ENCODE measurements around the gene TNFRSF25. TPM values are rescaled to one million over a fixed set of nuclear protein-coding genes. Genes with fewer than 3 reads are reported as not detected.
A peak's percentile ranks its signal among the peaks of the same experiment; 100 is the strongest.
"Not testable (repeated sequence)": the region's sequence is repeated elsewhere in the genome, so short reads cannot be mapped to it uniquely, and the experiment has no call there.

The TNFRSF25 gene
- total RNA-seq, 1 experiment from 2014 or later: 1.2 TPM

GRCh38 chr1:6504887-6505286, 38.9 kb upstream of the TNFRSF25 start:
- no peak for DNase-seq (ENCODE audit: low read depth, low spot score)
- in situ Hi-C loops (cut with HindIII; ENCODE audit: low pct_unique_long_range_greater_than_20kb, low sequenced_read_pairs): no loop called here

DNA sequence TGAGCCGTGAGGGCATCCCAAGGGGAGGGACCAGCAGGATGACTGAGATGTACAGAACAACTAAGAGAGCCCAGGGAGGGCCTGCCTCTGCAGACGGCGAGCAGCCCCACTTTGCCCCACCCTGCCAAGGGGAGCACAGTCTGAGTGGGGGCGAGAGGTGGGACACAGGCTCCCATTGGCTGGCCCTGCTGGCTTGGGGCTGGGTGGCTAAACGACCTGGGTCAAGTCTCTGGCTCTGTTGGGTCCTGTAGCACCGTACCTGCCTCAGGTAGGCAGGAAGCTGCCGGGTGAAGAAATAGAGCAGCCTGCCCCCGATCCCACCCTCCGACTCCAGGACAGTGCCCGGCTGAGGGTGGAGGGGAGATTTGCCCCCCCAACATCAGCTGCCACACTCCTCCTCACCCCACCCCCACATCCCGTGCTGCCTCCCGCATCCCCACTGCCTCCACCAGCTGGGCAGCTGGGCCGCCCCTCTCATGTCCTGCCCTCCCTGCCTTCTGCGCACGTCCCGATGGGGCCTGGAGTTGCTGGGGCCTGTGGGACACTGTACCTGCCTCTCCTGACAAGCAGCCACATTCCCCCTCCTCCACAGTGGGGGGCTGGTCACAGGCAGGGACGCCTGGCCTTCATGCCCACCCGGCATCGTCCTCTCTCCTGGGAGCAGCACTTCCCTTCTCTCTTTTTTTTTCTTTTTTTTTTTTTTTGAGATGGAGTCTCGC, 38.1 kb upstream of the TNFRSF25 start:
- in situ Hi-C loops (cut with HindIII; ENCODE audit: low pct_unique_long_range_greater_than_20kb, low sequenced_read_pairs): no loop called here
- DNase-seq (ENCODE audit: low read depth, low spot score): no peak

DNA sequence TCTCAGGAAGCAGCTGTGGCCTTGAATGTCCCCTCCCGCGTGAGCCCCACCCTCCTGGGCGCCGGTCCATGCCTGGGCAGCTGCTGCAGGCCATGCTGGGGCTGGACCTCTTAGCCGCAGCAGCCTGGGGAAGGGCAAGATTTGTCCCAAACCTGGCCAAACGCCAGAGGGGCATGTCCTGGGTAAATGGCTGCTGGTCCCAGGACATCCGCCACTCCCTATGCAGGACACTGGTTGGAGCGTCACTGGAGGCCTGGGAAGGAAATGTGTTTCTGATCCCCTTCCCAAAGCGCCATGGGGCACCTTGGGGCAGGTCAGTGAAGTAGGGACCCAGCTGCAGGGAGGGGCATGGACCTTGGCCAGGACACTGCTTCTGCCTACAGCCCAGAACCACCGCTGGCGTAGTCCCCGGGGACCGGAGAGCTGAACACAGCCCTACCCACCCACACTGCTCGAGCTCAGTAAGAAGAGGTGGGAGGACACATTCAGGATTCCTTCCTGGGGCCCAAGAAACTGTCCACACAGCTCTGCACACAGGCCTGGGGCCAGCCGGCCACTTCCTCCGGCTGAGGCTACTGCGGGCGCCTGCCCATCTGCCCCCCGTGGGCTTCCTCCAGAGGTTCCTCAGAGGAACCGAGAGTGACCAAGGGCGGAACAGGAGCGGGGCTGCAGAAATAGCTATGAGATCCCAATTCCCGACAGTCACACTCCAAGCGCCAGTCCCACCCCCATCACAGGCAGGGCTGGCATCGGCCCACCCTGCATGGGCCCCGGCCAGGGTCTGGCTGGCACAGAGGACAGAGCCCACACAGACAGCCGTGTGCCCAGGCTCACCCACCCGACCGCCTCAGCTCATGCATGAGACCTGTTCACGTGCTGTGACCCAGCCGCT, 36.3 kb upstream of the TNFRSF25 start:
- no peak for DNase-seq (ENCODE audit: low read depth, low spot score)
- in situ Hi-C loops (cut with HindIII; ENCODE audit: low pct_unique_long_range_greater_than_20kb, low sequenced_read_pairs): no loop called here

DNA sequence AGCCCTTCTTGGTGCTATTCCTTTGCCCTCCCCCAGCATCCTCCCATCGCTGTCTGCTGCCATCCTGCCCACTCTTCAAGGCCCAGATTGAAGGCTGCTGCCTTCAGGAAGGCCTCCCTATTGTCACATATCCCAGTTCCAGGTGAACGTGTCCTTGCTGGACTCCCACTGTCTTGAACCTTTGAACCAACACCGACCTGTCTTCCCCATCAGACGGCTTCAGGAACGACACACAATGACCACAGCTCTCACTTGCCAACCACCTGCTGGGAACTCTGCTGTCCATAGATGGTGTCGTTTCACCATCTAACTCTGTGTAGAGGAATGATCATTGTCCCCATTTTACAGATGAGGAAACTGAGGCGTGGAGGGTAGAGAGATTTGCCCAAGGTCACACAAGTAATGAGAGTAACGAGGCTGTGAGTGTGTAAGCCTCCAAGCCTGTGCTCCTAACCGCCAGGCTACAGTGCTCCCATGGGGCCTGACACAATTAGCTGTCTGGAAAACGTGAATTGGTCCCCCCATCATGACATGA, 35.4 kb upstream of the TNFRSF25 start:
- in situ Hi-C loops (cut with HindIII; ENCODE audit: low pct_unique_long_range_greater_than_20kb, low sequenced_read_pairs): no loop called here
- DNase-seq (ENCODE audit: low read depth, low spot score): no peak

DNA sequence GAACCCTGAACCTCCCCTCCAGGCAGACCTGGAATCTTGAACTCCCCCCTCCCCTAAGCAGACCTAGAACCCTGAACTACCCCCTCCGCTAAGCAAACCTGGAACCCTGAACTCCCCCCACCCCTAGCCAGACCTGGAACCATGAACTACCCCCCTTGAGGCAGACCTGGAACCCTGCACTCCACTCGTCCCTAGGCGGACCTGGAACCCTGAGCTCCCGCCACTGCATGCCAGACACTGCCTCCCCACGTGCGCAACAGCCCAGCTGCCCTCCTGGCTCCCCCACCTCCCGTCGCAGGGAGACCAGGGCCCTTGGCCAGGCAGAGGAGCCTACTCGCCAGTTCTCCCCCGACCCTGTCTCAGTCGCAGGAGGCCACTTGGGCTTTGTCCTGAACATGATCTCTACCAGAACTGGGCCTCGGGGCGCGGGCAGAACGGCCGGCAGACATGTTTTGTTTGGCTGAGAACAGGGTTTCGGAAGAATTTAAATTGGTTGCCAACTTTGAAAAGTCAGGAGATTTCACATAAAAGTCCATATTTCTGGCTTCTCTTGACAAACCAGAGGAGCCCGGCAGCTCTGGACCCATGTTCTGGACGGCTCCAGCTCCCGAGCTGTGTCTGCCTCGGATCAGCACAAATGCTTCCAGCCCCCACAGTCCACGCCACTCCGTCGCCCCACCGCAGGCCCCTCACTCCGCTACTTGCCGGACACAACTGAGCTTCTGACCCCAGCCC, 34.7 kb upstream of the TNFRSF25 start:
- in situ Hi-C loops (cut with HindIII; ENCODE audit: low pct_unique_long_range_greater_than_20kb, low sequenced_read_pairs): no loop called here

DNA sequence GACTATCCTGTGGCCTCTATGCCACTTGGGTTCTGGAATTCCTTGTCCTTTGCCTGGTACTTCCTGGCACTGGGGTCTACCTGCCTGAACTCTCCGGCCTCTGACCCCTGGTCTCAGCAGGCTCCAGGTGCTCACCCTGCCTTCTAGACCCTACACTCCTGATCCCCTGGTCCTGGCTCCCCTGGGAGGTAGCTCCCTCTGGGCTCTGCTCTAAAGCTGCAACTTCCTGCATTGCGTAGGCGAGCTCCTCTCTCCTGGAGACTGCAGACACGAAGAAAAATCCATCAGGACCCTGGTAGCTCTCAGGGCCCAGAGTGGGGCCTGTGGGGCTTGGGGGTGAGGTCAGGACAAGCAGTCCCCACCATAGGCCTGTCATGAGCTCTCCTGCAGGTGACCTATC, 33.3 kb upstream of the TNFRSF25 start:
- DNase-seq (ENCODE audit: low read depth, low spot score): no peak
- in situ Hi-C loops (cut with HindIII; ENCODE audit: low pct_unique_long_range_greater_than_20kb, low sequenced_read_pairs): no loop called here

More for the DNA sequence above, 34.7 kb upstream of the TNFRSF25 start:
- no peak for DNase-seq (ENCODE audit: low read depth, low spot score)

GRCh38 chr1:6498576-6499111, 32.7 kb upstream of the TNFRSF25 start:
- no peak for DNase-seq (ENCODE audit: low read depth, low spot score)
- in situ Hi-C loops (cut with HindIII; ENCODE audit: low pct_unique_long_range_greater_than_20kb, low sequenced_read_pairs): no loop called here

DNA sequence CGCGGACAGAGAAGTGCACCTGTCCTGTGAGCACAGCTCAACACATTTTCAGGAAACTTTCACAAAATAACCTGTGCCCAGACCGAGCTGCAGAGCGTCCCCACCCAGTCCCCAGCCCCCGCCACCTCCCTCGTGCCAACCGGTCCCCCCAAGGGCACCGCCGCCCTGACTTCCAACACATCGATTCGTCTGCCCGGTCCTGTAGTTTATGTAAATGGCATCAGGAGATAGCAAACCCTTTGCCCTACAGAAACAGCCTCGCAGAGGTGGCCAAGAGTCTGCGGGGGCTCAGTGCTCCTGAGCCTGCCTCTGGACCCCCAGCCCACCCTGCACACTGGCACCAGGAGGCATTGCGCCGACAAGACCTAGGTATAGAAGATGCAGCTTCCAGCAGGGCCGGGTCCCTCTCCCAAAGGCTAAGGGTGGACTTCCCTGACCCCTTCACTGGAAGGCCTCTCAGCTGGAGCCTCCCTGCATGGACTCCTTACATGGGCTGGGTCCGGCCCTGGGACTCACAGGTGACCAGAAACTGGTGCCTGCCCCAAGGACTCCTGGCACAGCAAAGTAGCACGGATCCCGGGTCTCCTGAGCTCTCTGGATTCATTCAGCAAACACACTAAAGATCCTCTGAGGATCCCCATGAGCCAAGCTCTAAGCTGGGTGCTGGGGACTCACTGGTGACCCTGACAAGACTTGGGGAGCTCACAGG, 32.0 kb upstream of the TNFRSF25 start:
- in situ Hi-C loops (cut with HindIII; ENCODE audit: low pct_unique_long_range_greater_than_20kb, low sequenced_read_pairs): no loop called here
- DNase-seq (ENCODE audit: low read depth, low spot score): no peak

GRCh38 chr1:6497215-6497866, 31.4 kb upstream of the TNFRSF25 start:
- in situ Hi-C loops (cut with HindIII; ENCODE audit: low pct_unique_long_range_greater_than_20kb, low sequenced_read_pairs): no loop called here

GRCh38 chr1:6496890-6497214, 30.9 kb upstream of the TNFRSF25 start:
- in situ Hi-C loops (cut with HindIII; ENCODE audit: low pct_unique_long_range_greater_than_20kb, low sequenced_read_pairs): no loop called here

More at GRCh38 chr1:6497215-6497866, 31.4 kb upstream of the TNFRSF25 start:
- DNase-seq (ENCODE audit: low read depth, low spot score): peak; percentile 29

DNA sequence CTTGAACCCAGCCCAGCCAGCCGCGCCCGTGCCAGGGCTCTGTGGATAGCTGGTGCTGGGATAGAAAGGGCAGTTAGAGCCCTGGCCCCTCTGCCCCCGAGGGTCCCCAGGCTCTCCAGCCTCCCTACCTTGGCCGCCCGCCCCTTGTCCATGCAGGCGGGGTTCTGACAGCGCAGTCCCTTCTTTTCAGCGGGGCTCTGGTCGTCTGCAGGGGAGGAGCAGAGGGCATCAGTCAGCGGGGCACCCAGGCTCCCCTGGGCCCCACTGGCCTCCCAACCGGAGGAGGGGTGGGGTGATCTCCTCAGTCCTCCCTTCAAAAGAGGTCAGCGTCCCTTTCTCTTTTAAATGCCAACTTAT, 30.4 kb upstream of the TNFRSF25 start:
- DNase-seq (ENCODE audit: low read depth, low spot score): no peak

More at GRCh38 chr1:6496890-6497214, 30.9 kb upstream of the TNFRSF25 start:
- DNase-seq (ENCODE audit: low read depth, low spot score): no peak

GRCh38 chr1:6495540-6496364, 29.8 kb upstream of the TNFRSF25 start:
- in situ Hi-C loops (cut with HindIII; ENCODE audit: low pct_unique_long_range_greater_than_20kb, low sequenced_read_pairs): no loop called here

More for the DNA sequence above, 30.4 kb upstream of the TNFRSF25 start:
- in situ Hi-C loops (cut with HindIII; ENCODE audit: low pct_unique_long_range_greater_than_20kb, low sequenced_read_pairs): no loop called here

GRCh38 chr1:6495041-6495441, 29.1 kb upstream of the TNFRSF25 start:
- in situ Hi-C loops (cut with HindIII; ENCODE audit: low pct_unique_long_range_greater_than_20kb, low sequenced_read_pairs): no loop called here
- no peak for DNase-seq (ENCODE audit: low read depth, low spot score)

More at GRCh38 chr1:6495540-6496364, 29.8 kb upstream of the TNFRSF25 start:
- DNase-seq (ENCODE audit: low read depth, low spot score): no peak

- in situ Hi-C loops (cut with HindIII; ENCODE audit: low pct_unique_long_range_greater_than_20kb, low sequenced_read_pairs): no loop called here
- DNase-seq (ENCODE audit: low read depth, low spot score): no peak
These were observed 28.7 kb upstream of the TNFRSF25 start for GRCh38 chr1:6494627-6495026.

- in situ Hi-C loops (cut with HindIII; ENCODE audit: low pct_unique_long_range_greater_than_20kb, low sequenced_read_pairs); DNase-seq (ENCODE audit: low read depth, low spot score): not testable (repeated sequence)
These were observed 27.9 kb upstream of the TNFRSF25 start for GRCh38 chr1:6493834-6494223.

DNA sequence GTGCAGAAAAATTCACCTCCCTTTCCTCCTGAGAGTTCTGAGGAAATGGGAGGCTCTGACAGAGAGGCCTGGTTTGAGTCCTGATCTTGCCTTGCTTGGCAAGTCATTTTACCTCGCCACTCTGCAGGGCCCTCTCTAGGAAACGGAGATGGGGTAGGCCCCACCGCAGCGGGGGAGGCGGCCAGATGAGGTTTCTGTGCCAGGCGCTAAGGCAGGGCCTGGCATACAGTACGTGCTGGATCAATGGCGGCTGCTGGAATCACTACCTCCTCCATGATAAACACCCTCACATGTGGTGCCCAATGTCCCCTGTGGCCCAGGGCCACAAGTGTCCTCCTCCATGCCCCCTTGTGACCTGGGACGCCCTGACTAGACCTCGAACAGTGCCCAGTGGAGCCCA, 26.0 kb upstream of the TNFRSF25 start:
- no peak for DNase-seq (ENCODE audit: low read depth, low spot score)
- in situ Hi-C loops (cut with HindIII; ENCODE audit: low pct_unique_long_range_greater_than_20kb, low sequenced_read_pairs): no loop called here
